Measurements from ENCODE around the gene AHSA1. TPM values are rescaled to one million over a fixed set of nuclear protein-coding genes. Genes with fewer than 3 reads are reported as not detected.

AHSA1 gene
- total RNA-seq, 1 experiment from 2014 or later = 190 TPM

DNA sequence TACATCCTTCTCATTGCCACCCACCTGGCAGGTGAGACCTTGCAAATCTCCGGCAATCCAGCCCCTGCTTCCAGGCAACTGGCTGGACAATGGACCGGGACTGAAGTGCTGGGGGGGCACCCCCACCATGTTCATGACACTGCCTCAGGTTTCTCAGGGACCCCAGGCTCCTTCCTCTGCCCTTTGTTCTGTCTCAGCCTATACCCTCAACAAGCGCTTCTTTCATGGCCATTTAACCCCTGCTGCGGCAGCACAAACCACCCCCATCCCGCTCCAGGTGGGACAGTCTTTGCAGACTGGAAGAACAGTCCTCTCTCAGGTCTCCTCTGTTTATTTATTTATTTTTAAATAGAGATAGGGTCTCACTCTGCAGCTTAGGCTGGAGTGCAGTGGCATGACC, 33.2 kb downstream of the AHSA1 start:
- no peak overlapping the region for H2AK5ac ChIP-seq (ENCODE audit: insufficient read length, low read length)
- H3K27ac ChIP-seq (ENCODE audit: insufficient read length, low read depth, low read length) = no peak overlapping the region
- no peak overlapping the region for H4K91ac ChIP-seq (ENCODE audit: insufficient read length, low read depth, low read length)
- no peak overlapping the region for H2BK15ac ChIP-seq (ENCODE audit: low read depth, low read length)
- H3K79me1 ChIP-seq (ENCODE audit: insufficient read depth, low read depth, low read length, poor library complexity, severe bottlenecking) = no peaks in the 10 kb centered on the region
- Mint-ChIP-seq H3K36me3 (ENCODE audit: insufficient read depth in 1 of 3, low read depth in 3 of 3) (no peaks in the 10 kb centered on the region), H3K27me3 (ENCODE audit: low read depth) (peaks cover 10% of the 10 kb centered on the region), H3K4me3 (no peak overlapping the region), H3K27ac (no peak overlapping the region), H3K4me1 (peaks cover 0 to 4% of the 10 kb centered on the region in 2 experiments; a peak in 1 of 4 replicates), H3K9me3 (no peaks in the 10 kb centered on the region)
- H2BK120ac ChIP-seq (ENCODE audit: low read depth, low read length, poor library complexity, severe bottlenecking) = no peak overlapping the region
- no CpG with 5 or more reads among the region's 5 CpGs for WGBS (ENCODE audit: extremely low coverage, insufficient read length, low lambda C conversion rate)
- H3K23me2 ChIP-seq (ENCODE audit: insufficient read length, low read depth, low read length, poor library complexity, severe bottlenecking) = no peaks in the 10 kb centered on the region
- H2BK20ac ChIP-seq (ENCODE audit: low read depth, low read length, poor library complexity, severe bottlenecking) = no peak overlapping the region
- no peak overlapping the region for H2BK5ac ChIP-seq (ENCODE audit: insufficient read length, low read length)
- no peaks in the 10 kb centered on the region for H3K79me2 ChIP-seq (ENCODE audit: insufficient read depth, low read length)
- H4K8ac ChIP-seq (replicated peaks; ENCODE audit: insufficient read length, low read depth, low read length) = no peak overlapping the region
- H3K9me3 ChIP-seq (ENCODE audit: control insufficient read depth, low read depth, low read length) = no peaks in the 10 kb centered on the region
- no peaks in the 10 kb centered on the region for H3K4me1 ChIP-seq (ENCODE audit: insufficient read depth, low read length)
- no peaks in the 10 kb centered on the region for H4K20me1 ChIP-seq (ENCODE audit: control insufficient read depth, insufficient read depth, insufficient read length)
- H2AFZ ChIP-seq (ENCODE audit: low read length) = no peak overlapping the region
- H3K23ac ChIP-seq (ENCODE audit: insufficient read length, low read depth, low read length) = no peak overlapping the region
- H3T11ph ChIP-seq (ENCODE audit: low read length) = no peak overlapping the region
- no peak overlapping the region for H3K9ac ChIP-seq (ENCODE audit: extremely low read depth, insufficient read length, low read length)
- no peak for DNase-seq
- no peak overlapping the region for H4K5ac ChIP-seq (ENCODE audit: insufficient read length, low read depth, low read length)
- H3K4ac ChIP-seq (ENCODE audit: low read depth, low read length) = no peak overlapping the region
- H2BK12ac ChIP-seq (ENCODE audit: insufficient read length, low read depth, low read length) = no peak overlapping the region
- H3K14ac ChIP-seq (ENCODE audit: insufficient read depth, low read length) = peak overlapping the region; percentile 29; the same call in 1 of the 2 replicates
- no peak overlapping the region for H3K4me2 ChIP-seq (ENCODE audit: insufficient read depth, insufficient read length, low read length)
- H3K18ac ChIP-seq (ENCODE audit: insufficient read length, low read depth, low read length) = no peak overlapping the region
- TF ChIP-seq, protein P1, sequence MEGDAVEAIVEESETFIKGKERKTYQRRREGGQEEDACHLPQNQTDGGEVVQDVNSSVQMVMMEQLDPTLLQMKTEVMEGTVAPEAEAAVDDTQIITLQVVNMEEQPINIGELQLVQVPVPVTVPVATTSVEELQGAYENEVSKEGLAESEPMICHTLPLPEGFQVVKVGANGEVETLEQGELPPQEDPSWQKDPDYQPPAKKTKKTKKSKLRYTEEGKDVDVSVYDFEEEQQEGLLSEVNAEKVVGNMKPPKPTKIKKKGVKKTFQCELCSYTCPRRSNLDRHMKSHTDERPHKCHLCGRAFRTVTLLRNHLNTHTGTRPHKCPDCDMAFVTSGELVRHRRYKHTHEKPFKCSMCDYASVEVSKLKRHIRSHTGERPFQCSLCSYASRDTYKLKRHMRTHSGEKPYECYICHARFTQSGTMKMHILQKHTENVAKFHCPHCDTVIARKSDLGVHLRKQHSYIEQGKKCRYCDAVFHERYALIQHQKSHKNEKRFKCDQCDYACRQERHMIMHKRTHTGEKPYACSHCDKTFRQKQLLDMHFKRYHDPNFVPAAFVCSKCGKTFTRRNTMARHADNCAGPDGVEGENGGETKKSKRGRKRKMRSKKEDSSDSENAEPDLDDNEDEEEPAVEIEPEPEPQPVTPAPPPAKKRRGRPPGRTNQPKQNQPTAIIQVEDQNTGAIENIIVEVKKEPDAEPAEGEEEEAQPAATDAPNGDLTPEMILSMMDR (conservative IDR thresholded peaks at IDR 0.05) = no peak
- no peak overlapping the region for H3K56ac ChIP-seq (ENCODE audit: insufficient read length, low read depth, low read length)
- no peaks in the 10 kb centered on the region for H3K27me3 ChIP-seq (ENCODE audit: insufficient read depth, low read length)
